ENCODE measurements around the gene HLA-C.

HLA-C gene

GRCh38 chr6:31271641-31272357 lies at the start of gene HLA-C:
HLA-C (minus strand) TSS chr6:31272092; CDS start chr6:31272071, 21 bp downstream.
- TF ChIP-seq CTCF (IDR thresholded peaks at IDR 0.05; ENCODE audit: low read length, missing control alignments): peak; percentile 11
- H3K4me3 ChIP-seq (replicated peaks; ENCODE audit: low read depth, low read length): peak within 1 kb of the TSS; percentile 72
- DNase-seq (ENCODE audit: low read depth): peak; percentile 95

- no peak for TF ChIP-seq CTCF (IDR thresholded peaks at IDR 0.05; ENCODE audit: low read length, missing control alignments)
- no peak overlapping the region for H3K4me3 ChIP-seq (replicated peaks; ENCODE audit: low read depth, low read length)
- no peak for DNase-seq (ENCODE audit: low read depth)
Observed at GRCh38 chr6:31321005-31321707, 49.3 kb upstream of the HLA-C start.

- no peak for TF ChIP-seq CTCF (IDR thresholded peaks at IDR 0.05; ENCODE audit: low read length, missing control alignments)
- no peak for DNase-seq (ENCODE audit: low read depth)
Observed at GRCh38 chr6:31317036-31317435, 45.1 kb upstream of the HLA-C start.

GRCh38 chr6:31309641-31310040 lies 37.7 kb upstream of the HLA-C start:
- DNase-seq (ENCODE audit: low read depth): no peak
- no peak overlapping the region for H3K4me3 ChIP-seq (replicated peaks; ENCODE audit: low read depth, low read length)
- TF ChIP-seq CTCF (IDR thresholded peaks at IDR 0.05; ENCODE audit: low read length, missing control alignments): no peak

More at GRCh38 chr6:31317036-31317435, 45.1 kb upstream of the HLA-C start:
- no peak overlapping the region for H3K4me3 ChIP-seq (replicated peaks; ENCODE audit: low read depth, low read length)

- DNase-seq (ENCODE audit: low read depth): no peak
- no peak for TF ChIP-seq CTCF (IDR thresholded peaks at IDR 0.05; ENCODE audit: low read length, missing control alignments)
- H3K4me3 ChIP-seq (replicated peaks; ENCODE audit: low read depth, low read length): no peak overlapping the region
Observed at GRCh38 chr6:31308845-31309175, 36.9 kb upstream of the HLA-C start.

GRCh38 chr6:31308050-31308844 lies 36.4 kb upstream of the HLA-C start:
- no peak for TF ChIP-seq CTCF (IDR thresholded peaks at IDR 0.05; ENCODE audit: low read length, missing control alignments)
- H3K4me3 ChIP-seq (replicated peaks; ENCODE audit: low read depth, low read length): no peak overlapping the region
- no peak for DNase-seq (ENCODE audit: low read depth)

Measured in fibroblast of pulmonary artery (primary cell).